ENCODE results near the gene TMEM250. TPM values are rescaled to one million over a fixed set of nuclear protein-coding genes. Genes with fewer than 3 reads are reported as not detected.

Gene TMEM250
- total and polyA plus RNA-seq, 2 of the 4 experiments (the other 2 are of a cell fraction) = 14.0 to 17.5 TPM

DNA sequence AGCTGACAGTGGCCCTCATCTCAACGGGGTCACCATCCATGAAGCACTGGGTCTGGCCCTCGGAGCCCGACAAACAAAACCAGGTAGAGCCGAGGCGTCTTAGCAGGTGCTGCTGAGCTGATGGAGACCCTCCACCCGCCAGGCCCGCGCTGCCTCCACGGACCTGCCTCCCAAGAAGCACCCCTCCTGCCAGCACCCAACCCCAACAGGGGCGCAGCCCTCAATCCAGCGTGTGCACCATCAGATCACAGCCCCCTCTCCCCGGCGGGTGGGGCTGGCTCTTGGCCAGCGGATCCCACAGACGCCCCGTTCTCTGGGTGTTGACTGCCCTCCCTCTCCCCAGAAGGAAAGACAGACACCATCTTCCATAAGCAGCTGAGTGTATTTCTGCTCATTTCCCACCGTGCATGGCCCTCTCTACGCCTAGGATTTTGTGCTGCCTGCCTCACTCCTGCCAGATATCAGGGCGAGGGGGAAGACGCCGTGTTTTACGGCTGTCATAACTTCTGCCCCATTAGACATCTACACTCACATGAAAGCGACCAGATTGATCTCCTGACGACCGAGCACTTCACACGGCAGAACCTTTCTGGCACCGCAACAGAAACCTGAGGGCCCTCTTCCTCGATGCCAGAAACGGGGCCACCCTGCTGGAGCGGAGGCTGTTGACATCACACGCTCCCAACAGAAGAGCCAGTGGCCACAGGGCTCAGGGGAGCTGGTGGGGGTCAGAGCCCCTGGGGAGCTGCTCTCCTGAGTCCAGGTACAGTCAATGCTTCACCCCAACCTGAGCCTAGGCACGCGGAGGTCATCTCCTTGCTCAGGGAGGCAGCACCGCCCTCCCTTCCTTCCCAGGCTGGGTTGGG is 35.9 kb downstream of the TMEM250 start:
- peaks cover 7% of the 10 kb centered on the region; the same call in 1 of the 2 replicates for H3K4me1 ChIP-seq (ENCODE audit: control insufficient read depth, insufficient read depth, low read length)
- no peak overlapping the region for H3K9ac ChIP-seq (ENCODE audit: low read depth, low read length)
- H3K14ac ChIP-seq (replicated peaks; ENCODE audit: low read depth, low read length) = no peak overlapping the region
- H3K23ac ChIP-seq (ENCODE audit: low read depth, low read length) = no peak overlapping the region
- H3K56ac ChIP-seq (ENCODE audit: extremely low read depth, insufficient read depth, low read length) = no peak overlapping the region
- DNase-seq (no peak), ATAC-seq (ENCODE audit: low read depth) (no peak)
- H2AK5ac ChIP-seq (ENCODE audit: low read depth, low read length) = no peak overlapping the region
- intact Hi-C loops (cut with micrococcal nuclease) (no loop called here), dilution Hi-C loops (cut with HindIII; ENCODE audit: low sequenced_read_pairs, unreplicated experiment) (no loop called here), in situ Hi-C loops (cut with MboI; ENCODE audit: low sequenced_read_pairs) (no loop called here)
- no peaks in the 10 kb centered on the region for H3K9me3 ChIP-seq (ENCODE audit: control insufficient read depth, insufficient read depth, low read length)
- TF ChIP-seq FOS (IDR thresholded peaks at IDR 0.05; ENCODE audit: low read depth, low read length) = no peak
- TF ChIP-seq RFX5 (IDR thresholded peaks at IDR 0.05; ENCODE audit: low read depth, low read length) = no peak
- no peak for TF ChIP-seq POLR2A (IDR thresholded peaks at IDR 0.05; ENCODE audit: low read depth, low read length)
- TF ChIP-seq, protein P1, sequence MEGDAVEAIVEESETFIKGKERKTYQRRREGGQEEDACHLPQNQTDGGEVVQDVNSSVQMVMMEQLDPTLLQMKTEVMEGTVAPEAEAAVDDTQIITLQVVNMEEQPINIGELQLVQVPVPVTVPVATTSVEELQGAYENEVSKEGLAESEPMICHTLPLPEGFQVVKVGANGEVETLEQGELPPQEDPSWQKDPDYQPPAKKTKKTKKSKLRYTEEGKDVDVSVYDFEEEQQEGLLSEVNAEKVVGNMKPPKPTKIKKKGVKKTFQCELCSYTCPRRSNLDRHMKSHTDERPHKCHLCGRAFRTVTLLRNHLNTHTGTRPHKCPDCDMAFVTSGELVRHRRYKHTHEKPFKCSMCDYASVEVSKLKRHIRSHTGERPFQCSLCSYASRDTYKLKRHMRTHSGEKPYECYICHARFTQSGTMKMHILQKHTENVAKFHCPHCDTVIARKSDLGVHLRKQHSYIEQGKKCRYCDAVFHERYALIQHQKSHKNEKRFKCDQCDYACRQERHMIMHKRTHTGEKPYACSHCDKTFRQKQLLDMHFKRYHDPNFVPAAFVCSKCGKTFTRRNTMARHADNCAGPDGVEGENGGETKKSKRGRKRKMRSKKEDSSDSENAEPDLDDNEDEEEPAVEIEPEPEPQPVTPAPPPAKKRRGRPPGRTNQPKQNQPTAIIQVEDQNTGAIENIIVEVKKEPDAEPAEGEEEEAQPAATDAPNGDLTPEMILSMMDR (conservative IDR thresholded peaks at IDR 0.05; ENCODE audit: low read depth, low read length) = no peak
- no peak for TF ChIP-seq SMC3 (IDR thresholded peaks at IDR 0.05; ENCODE audit: low read depth, low read length)
- no peak for TF ChIP-seq BHLHE40 (IDR thresholded peaks at IDR 0.05; ENCODE audit: low read depth, low read length)
- no peak for TF ChIP-seq CEBPB (IDR thresholded peaks at IDR 0.05; ENCODE audit: low read depth, low read length)
- TF ChIP-seq RAD21 (IDR thresholded peaks at IDR 0.05; ENCODE audit: low read length) = no peak
- H4K5ac ChIP-seq (ENCODE audit: low read depth, low read length) = no peak overlapping the region
- no peak overlapping the region for H4K8ac ChIP-seq (ENCODE audit: low read depth in 2 of 2, low read length in 2 of 2)
- no peak overlapping the region for H3K18ac ChIP-seq (ENCODE audit: low read depth, low read length)
- H2BK120ac ChIP-seq (ENCODE audit: low read depth, low read length) = no peak overlapping the region
- H3K4me3 ChIP-seq (ENCODE audit: insufficient read depth, low read depth, low read length) = no peak overlapping the region
- H3K4me2 ChIP-seq (ENCODE audit: low read depth, low read length) = no peak overlapping the region
- no peaks in the 10 kb centered on the region for H3K27me3 ChIP-seq (ENCODE audit: control insufficient read depth, insufficient read depth, low read length)
- no peak overlapping the region for H2BK15ac ChIP-seq (ENCODE audit: low read depth, low read length)
- H3K9me1 ChIP-seq (ENCODE audit: insufficient read depth, low read length) = no peaks in the 10 kb centered on the region
- no peak overlapping the region for H3K4ac ChIP-seq (ENCODE audit: low read depth, low read length)
- H2AK9ac ChIP-seq (replicated peaks; ENCODE audit: low read depth, low read length, poor library complexity) = no peak overlapping the region
- no peak overlapping the region for H4K91ac ChIP-seq (ENCODE audit: insufficient read depth, low read depth, low read length)
- H2BK5ac ChIP-seq (ENCODE audit: low read depth, low read length, poor library complexity, severe bottlenecking) = no peak overlapping the region
- BruUV-seq (replicated peaks) = no TSS peak
- H2BK20ac ChIP-seq (ENCODE audit: low read depth, low read length) = no peak overlapping the region
- no peak overlapping the region for H2AFZ ChIP-seq (replicated peaks; ENCODE audit: low read length, poor library complexity)
- WGBS, 2 experiments (ENCODE audit: extremely low coverage in 2 of 2, insufficient read length in 1 of 2) = 91% methylated on average over 9 of the region's 34 CpGs; no CpG with 5 or more reads in 1 of the 2 experiments
- H4K20me1 ChIP-seq (ENCODE audit: insufficient read depth, low read length) = peaks cover 92% of the 10 kb centered on the region
- H3K36me3 ChIP-seq (ENCODE audit: control insufficient read depth, insufficient read depth, low read length) = peaks cover 4% of the 10 kb centered on the region; the same call in 1 of the 2 replicates
- peaks cover 16 to 80% of the 10 kb centered on the region in 2 experiments for H3K79me1 ChIP-seq (ENCODE audit: low read depth in 1 of 2, low read length in 2 of 2)
- CTCF ChIA-PET = interaction anchor here (0.7 kb wide), 1 partner anchor 93 kb away, joined by 3 read pairs; no protein-coding TSS in a partner anchor
- POLR2A ChIA-PET (ENCODE audit: unreplicated experiment) = no interaction called here
- no peak overlapping the region for H3K27ac ChIP-seq (ENCODE audit: insufficient read depth, low read length)

All from IMR-90 (cell line).